HCT116 (cell line): ENCODE results near the gene MOGAT3. TPM values are rescaled to one million over a fixed set of nuclear protein-coding genes. Genes with fewer than 3 reads are reported as not detected.

Source experiments
- ATAC-seq: fragments of 200-7000 bp; cut with Tn5 transposase; 2 replicates; pipeline ENCODE4 v1.9.1; 2020; ENCODE audit warnings: mild to moderate bottlenecking, moderate library complexity
- BruUV-seq: library from RNA; stranded (reverse); fragments of 400-500 nt; replicated peaks from 2 replicates; lab custom pipeline; 2021; lab: Mats Ljungman, UMichigan
- CTCF ChIA-PET: fragments of 300-600 bp; sonication (Branson Sonifier 250); formaldehyde crosslinking; loops from one replicate; lab custom pipeline; 2021; ENCODE audit warnings: antibody characterized with exemption; lab: Charles Lee
- POLR2A ChIA-PET: fragments of 300-600, 350-600 bp; sonication (Branson Sonifier 250); formaldehyde crosslinking; loops from one replicate; lab custom pipeline; 2021; ENCODE audit warnings: antibody characterized with exemption; lab: Charles Lee
- RAD21 ChIA-PET, 2 experiments: fragments of 300-600 bp; sonication (Branson Sonifier 250); formaldehyde crosslinking; loops; one replicate each; lab custom pipeline; 2023; ENCODE audit warnings: low total read pairs in 2 of 2; ENCODE audit not compliant: uncharacterized antibody in 2 of 2, unreplicated experiment in 2 of 2, low non-redundant PET in 1 of 2; lab: Charles Lee
- DNase-seq: peaks from one replicate; pipeline ENCODE4 v3.0.0-alpha.2; 2010; ENCODE audit warnings: low read depth, low spot score
- H2AFZ ChIP-seq: fragments of 200-600 bp; shearing (Covaris generic), sonication (generic); 2 replicates; pipeline ENCODE4 v1.6.1; 2017; ENCODE audit warnings: low read depth, mixed run types, mixed read lengths, antibody characterized with exemption, low read length; ENCODE audit not compliant: poor library complexity, severe bottlenecking
- H3K27ac ChIP-seq: 2 replicates; pipeline ENCODE4 v1.5.1; 2012; ENCODE audit warnings: low read depth, low read length
- H3K27me3 ChIP-seq: fragments of 200-600 bp; sonication (generic); 2 replicates; pipeline ENCODE4 v1.6.1; 2016; ENCODE audit warnings: mixed run types, low read length, mixed read lengths; ENCODE audit not compliant: insufficient read depth
- H3K36me3 ChIP-seq, 2 experiments: fragments of 200-500 bp in 1 of 2; fragments of 200-600 bp in 1 of 2; sonication (Bioruptor generic) in 1 of 2; sonication (generic) in 1 of 2; 2 replicates each; pipeline versions ENCODE4 v1.5.1 to v1.6.1; 2014 to 2016; ENCODE audit warnings: low read length in 2 of 2, inconsistent platforms in 1 of 2, mixed read lengths in 1 of 2, mixed run types in 1 of 2; ENCODE audit not compliant: insufficient read depth in 2 of 2, control insufficient read depth in 1 of 2
- H3K4me1 ChIP-seq, 2 experiments: fragments of 200-600 bp in 1 of 2; sonication (generic) in 1 of 2; 2 replicates each; pipeline versions ENCODE4 v1.5.1 to v1.6.1; 2012 to 2017; ENCODE audit warnings: low read length in 2 of 2, inconsistent platforms in 1 of 2, mild to moderate bottlenecking in 1 of 2, mixed read lengths in 1 of 2, mixed run types in 1 of 2, moderate library complexity in 1 of 2; ENCODE audit not compliant: insufficient read depth in 2 of 2, control insufficient read depth in 1 of 2
- H3K4me2 ChIP-seq: fragments of 200-600 bp; sonication (generic); 2 replicates; pipeline ENCODE4 v1.6.1; 2017; ENCODE audit warnings: mixed run types, low read length, mixed read lengths
- H3K4me3 ChIP-seq, 2 experiments: fragments of 200-600 bp in 1 of 2; sonication (generic) in 1 of 2; replicated peaks in 1 of 2; 2 replicates each; pipeline ENCODE4 v1.5.1; 2011 to 2016; ENCODE audit warnings: low read length in 2 of 2, control low read depth in 1 of 2, low read depth in 1 of 2, mild to moderate bottlenecking in 1 of 2, mixed read lengths in 1 of 2, mixed run types in 1 of 2
- H3K79me2 ChIP-seq: fragments of 200-600 bp; sonication (generic); 2 replicates; pipeline ENCODE4 v1.6.1; 2017; ENCODE audit warnings: mild to moderate bottlenecking, mixed run types, low read length, moderate library complexity, mixed read lengths; ENCODE audit not compliant: insufficient read depth
- H3K9ac ChIP-seq: fragments of 200-600 bp; sonication (generic); 2 replicates; pipeline ENCODE4 v1.6.1; 2016; ENCODE audit warnings: low read length, mixed read lengths
- H3K9me2 ChIP-seq: fragments of 200-600 bp; sonication (generic), shearing (Covaris generic); 2 replicates; pipeline ENCODE4 v1.6.1; 2017; ENCODE audit warnings: mixed run types, mild to moderate bottlenecking, moderate library complexity; ENCODE audit not compliant: insufficient read depth
- H3K9me3 ChIP-seq, 2 experiments: fragments of 200-500 bp in 1 of 2; fragments of 200-600 bp in 1 of 2; sonication (Bioruptor generic) in 1 of 2; sonication (generic) in 1 of 2; 2 replicates each; pipeline ENCODE4 v1.6.1; 2014 to 2017; ENCODE audit warnings: low read length in 2 of 2, mixed read lengths in 2 of 2, inconsistent platforms in 1 of 2, low read depth in 1 of 2, mild to moderate bottlenecking in 1 of 2, mixed run types in 1 of 2, moderate library complexity in 1 of 2; ENCODE audit not compliant: control insufficient read depth in 1 of 2, insufficient read depth in 1 of 2
- H4K20me1 ChIP-seq: fragments of 200-600 bp; sonication (generic), shearing (Covaris generic); 2 replicates; pipeline ENCODE4 v1.6.1; 2017; ENCODE audit warnings: mixed run types, mild to moderate bottlenecking, moderate library complexity; ENCODE audit not compliant: insufficient read depth
- CBX3 ChIP-seq: IDR thresholded peaks from 2 replicates; pipeline ENCODE4 v1.6.1; 2012; ENCODE audit warnings: low read depth
- CEBPB ChIP-seq: IDR thresholded peaks from 2 replicates; pipeline ENCODE4 v1.6.1; 2012; ENCODE audit warnings: low read depth
- EZH2phosphoT487 ChIP-seq: fragments of 200-600 bp; IDR thresholded peaks from 2 replicates; pipeline ENCODE4 v1.6.1; 2018; ENCODE audit warnings: antibody characterized with exemption, borderline replicate concordance
- FOSL1 ChIP-seq: IDR thresholded peaks from 2 replicates; pipeline ENCODE4 v1.6.1; 2012; ENCODE audit warnings: low read depth
- JUND ChIP-seq: IDR thresholded peaks from 2 replicates; pipeline ENCODE4 v1.6.1; 2012
- POLR2A ChIP-seq: IDR thresholded peaks from 2 replicates; pipeline ENCODE4 v1.7.0; 2011; ENCODE audit warnings: borderline replicate concordance; ENCODE audit not compliant: insufficient read depth, insufficient read length; ENCODE audit errors: extremely low read depth
- POLR2AphosphoS5 ChIP-seq: IDR thresholded peaks from 2 replicates; pipeline ENCODE4 v1.6.1; 2011; ENCODE audit warnings: mild to moderate bottlenecking, low read depth, low read length, moderate library complexity
- RAD21 ChIP-seq: IDR thresholded peaks from 2 replicates; pipeline ENCODE4 v1.6.1; 2012; ENCODE audit warnings: low read depth, mild to moderate bottlenecking
- SIN3A ChIP-seq: IDR thresholded peaks from 2 replicates; pipeline ENCODE4 v1.6.1; 2012; ENCODE audit warnings: low read depth
- SP1 ChIP-seq: IDR thresholded peaks from 2 replicates; pipeline ENCODE4 v1.6.1; 2012; ENCODE audit warnings: low read depth
- SRF ChIP-seq: IDR thresholded peaks from 2 replicates; pipeline ENCODE4 v1.6.1; 2012; ENCODE audit warnings: low read depth
- TCF7L2 ChIP-seq: IDR thresholded peaks from 2 replicates; pipeline ENCODE4 v1.7.0; 2011; ENCODE audit warnings: borderline replicate concordance, inconsistent platforms; ENCODE audit not compliant: insufficient read depth, insufficient read length; ENCODE audit errors: extremely low read depth
- YY1 ChIP-seq: IDR thresholded peaks from 2 replicates; pipeline ENCODE4 v1.6.1; 2011; ENCODE audit warnings: low read length, low read depth, moderate library complexity, mild to moderate bottlenecking; ENCODE audit not compliant: insufficient replicate concordance; ENCODE audit errors: extremely low read depth
- ZNF274 ChIP-seq: fragments of 200-500 bp; sonication (Bioruptor generic); IDR thresholded peaks from 2 replicates; pipeline ENCODE4 v1.6.1; 2014; ENCODE audit warnings: mild to moderate bottlenecking, low read depth, low read length, inconsistent platforms
- intact Hi-C: fragments of 100-400 bp; cut with micrococcal nuclease; formaldehyde crosslinking; loops from 2 replicates; pipeline ENCODE4 v1.10.0; 2022
- total RNA-seq: library from RNA; stranded (reverse); gene quantifications from one replicate; pipeline ENCODE4 v1.2.1, GENCODE V29; 2021; ENCODE audit not compliant: unreplicated experiment
- TF ChIP-seq, protein P1 (sequence below): IDR thresholded peaks from 2 replicates; pipeline ENCODE4 v1.6.1; 2011; ENCODE audit warnings: mild to moderate bottlenecking, low read length, moderate library complexity; ENCODE audit not compliant: insufficient replicate concordance; ENCODE audit errors: extremely low read depth

The MOGAT3 gene
- total RNA-seq, 1 experiment from 2014 or later = not detected

DNA sequence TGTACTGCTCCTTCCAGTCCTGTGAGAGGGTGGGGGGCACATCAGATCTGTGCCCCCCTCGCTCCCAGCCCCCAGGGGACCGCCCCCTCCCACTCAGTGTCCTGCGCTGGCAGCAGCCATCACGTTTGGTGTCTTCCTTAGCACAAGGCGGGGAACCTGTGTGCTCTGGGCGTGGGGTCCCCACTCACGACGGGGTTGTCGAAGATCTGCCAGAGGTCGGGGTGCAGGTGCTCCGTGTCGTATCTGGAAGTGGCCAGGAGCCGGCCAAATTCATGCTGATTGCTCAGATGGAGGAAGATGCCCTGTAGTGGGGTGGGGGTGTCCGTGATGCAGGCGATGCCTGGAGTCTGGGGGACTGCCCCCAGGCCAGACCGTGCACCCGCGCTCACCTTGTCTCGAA lies 9.3 kb upstream of the MOGAT3 start:
- Histone ChIP-seq H3K36me3 (peaks cover 8 to 13% of the 10 kb centered on the region in 2 experiments), H2AFZ (no peak overlapping the region), H4K20me1 (no peaks in the 10 kb centered on the region), H3K9ac (no peak overlapping the region), H3K27me3 (no peaks in the 10 kb centered on the region), H3K4me3 (no peak overlapping the region), H3K9me3 (no peaks in the 10 kb centered on the region), H3K27ac (no peak overlapping the region), H3K4me2 (no peak overlapping the region), H3K79me2 (no peaks in the 10 kb centered on the region), H3K9me2 (no peaks in the 10 kb centered on the region), H3K4me1 (no peaks in the 10 kb centered on the region)
- TF ChIP-seq SIN3A = no peak
- TF ChIP-seq SRF = no peak
- no peak for TF ChIP-seq CEBPB
- no peak for TF ChIP-seq EZH2phosphoT487
- no peak for TF ChIP-seq YY1
- no peak for TF ChIP-seq ZNF274
- no peak for TF ChIP-seq CBX3
- no peak for TF ChIP-seq SP1
- no peak for TF ChIP-seq FOSL1
- TF ChIP-seq TCF7L2 = no peak
- TF ChIP-seq POLR2AphosphoS5 = no peak
- TF ChIP-seq RAD21 = no peak
- TF ChIP-seq, protein P1, sequence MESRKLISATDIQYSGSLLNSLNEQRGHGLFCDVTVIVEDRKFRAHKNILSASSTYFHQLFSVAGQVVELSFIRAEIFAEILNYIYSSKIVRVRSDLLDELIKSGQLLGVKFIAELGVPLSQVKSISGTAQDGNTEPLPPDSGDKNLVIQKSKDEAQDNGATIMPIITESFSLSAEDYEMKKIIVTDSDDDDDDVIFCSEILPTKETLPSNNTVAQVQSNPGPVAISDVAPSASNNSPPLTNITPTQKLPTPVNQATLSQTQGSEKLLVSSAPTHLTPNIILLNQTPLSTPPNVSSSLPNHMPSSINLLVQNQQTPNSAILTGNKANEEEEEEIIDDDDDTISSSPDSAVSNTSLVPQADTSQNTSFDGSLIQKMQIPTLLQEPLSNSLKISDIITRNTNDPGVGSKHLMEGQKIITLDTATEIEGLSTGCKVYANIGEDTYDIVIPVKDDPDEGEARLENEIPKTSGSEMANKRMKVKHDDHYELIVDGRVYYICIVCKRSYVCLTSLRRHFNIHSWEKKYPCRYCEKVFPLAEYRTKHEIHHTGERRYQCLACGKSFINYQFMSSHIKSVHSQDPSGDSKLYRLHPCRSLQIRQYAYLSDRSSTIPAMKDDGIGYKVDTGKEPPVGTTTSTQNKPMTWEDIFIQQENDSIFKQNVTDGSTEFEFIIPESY = no peak
- TF ChIP-seq JUND = no peak
- no peak for TF ChIP-seq POLR2A
- no TSS peak for BruUV-seq
- no peak for DNase-seq
- ATAC-seq = no peak
- ChIA-PET CTCF (no interaction called here), POLR2A (no interaction called here), RAD21 (no interaction called here)
- intact Hi-C loops = no loop called here
